NCI-H1436 (cell line): ENCODE measurements around the gene RBM15B.
"Not testable (repeated sequence)": the region's sequence is repeated elsewhere in the genome, so short reads cannot be mapped to it uniquely, and the experiment has no call there.

Experiments
- DNase-seq: peaks from one replicate; lab custom pipeline; 2025; lab: John Stamatoyannopoulos, UW

Gene RBM15B, protein sequence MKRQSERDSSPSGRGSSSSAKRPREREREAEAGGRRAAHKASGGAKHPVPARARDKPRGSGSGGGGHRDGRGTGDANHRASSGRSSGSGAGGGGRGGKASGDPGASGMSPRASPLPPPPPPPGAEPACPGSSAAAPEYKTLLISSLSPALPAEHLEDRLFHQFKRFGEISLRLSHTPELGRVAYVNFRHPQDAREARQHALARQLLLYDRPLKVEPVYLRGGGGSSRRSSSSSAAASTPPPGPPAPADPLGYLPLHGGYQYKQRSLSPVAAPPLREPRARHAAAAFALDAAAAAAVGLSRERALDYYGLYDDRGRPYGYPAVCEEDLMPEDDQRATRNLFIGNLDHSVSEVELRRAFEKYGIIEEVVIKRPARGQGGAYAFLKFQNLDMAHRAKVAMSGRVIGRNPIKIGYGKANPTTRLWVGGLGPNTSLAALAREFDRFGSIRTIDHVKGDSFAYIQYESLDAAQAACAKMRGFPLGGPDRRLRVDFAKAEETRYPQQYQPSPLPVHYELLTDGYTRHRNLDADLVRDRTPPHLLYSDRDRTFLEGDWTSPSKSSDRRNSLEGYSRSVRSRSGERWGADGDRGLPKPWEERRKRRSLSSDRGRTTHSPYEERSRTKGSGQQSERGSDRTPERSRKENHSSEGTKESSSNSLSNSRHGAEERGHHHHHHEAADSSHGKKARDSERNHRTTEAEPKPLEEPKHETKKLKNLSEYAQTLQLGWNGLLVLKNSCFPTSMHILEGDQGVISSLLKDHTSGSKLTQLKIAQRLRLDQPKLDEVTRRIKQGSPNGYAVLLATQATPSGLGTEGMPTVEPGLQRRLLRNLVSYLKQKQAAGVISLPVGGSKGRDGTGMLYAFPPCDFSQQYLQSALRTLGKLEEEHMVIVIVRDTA

DNA sequence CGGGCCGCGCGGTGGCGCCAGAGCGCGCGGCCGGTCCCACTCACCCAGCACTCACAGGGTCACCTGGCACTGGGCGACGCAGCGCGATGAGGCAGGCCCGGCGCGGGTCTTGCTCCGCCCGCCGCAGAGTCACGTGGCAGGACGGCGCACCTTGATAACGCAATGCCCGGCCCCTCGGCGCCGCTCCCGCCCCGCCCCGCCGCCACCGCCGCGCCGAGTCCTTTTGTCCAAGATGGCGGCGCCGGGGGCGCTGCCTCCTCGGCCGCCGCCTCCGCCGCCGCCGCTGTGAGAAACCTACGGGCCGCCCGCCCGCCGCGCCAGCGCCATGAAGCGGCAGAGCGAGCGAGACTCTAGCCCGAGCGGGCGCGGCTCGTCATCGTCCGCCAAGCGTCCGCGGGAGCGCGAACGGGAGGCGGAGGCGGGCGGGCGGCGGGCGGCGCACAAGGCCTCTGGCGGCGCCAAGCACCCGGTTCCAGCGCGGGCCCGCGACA is at the start of gene RBM15B:
TSS of gene RBM15B (plus strand) at position 211 of the 491 bp plus-strand sequence. CDS start at position 326, 115 bp downstream.
- DNase-seq, result peak; percentile 80

DNA sequence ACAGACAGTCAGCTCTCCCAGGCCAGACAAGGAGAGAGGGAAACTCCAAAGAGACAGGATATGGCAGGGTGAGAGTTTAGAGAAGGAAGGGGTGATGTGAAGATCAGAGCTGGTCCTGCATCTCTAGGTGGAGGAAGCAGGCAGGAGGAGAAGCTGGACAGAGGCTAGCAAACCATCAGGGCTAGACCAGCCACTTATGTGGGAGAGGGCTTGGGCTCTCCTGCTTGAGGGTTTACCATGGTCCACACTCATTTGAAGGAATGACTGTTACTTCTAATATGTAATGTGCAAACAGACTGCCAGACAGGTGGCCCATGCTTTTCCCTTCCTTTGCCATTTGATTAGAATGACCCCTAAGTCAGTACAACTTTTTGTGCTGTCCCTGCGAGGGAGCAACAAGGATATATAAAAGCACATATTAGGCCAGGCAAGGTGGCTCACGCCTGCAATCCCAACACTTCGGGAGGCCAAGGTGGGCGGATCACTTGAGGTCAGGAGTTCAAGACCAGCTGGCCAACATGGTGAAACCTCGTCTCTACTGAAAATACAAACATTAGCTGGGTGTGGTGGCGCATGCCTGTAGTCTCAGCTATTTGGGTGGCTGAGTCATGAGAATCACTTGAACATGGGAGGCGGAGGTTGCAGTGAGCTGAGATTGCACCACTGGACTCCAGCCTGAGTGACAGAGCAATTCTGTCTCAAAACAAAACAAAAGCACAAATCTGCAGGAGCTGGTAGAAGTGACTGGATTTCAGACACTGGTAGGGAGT is 47.0 kb upstream of the RBM15B start:
- no peak for DNase-seq

GRCh38 chr3:51350751-51351150 is 40.3 kb upstream of the RBM15B start:
- DNase-seq, result no peak

DNA sequence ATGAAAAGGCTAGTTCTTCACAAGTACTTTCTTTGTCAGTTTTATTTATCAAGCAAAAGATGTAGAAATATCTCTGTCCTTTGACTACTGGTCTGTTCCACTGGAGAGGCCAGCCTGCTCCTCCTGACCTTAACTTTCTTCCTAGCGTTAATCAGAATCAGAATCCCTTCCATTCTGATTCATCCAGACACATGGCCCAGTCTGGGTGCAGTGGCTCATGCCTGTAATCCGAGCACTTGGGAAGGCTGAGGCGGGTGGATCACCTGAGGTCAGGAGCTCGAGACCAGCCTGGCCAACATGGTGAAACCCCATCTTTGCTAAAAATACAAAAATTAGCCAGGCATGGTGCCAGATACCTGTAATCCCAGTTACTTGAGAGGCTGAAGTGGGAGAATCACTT is 38.0 kb upstream of the RBM15B start:
- no peak for DNase-seq

DNA sequence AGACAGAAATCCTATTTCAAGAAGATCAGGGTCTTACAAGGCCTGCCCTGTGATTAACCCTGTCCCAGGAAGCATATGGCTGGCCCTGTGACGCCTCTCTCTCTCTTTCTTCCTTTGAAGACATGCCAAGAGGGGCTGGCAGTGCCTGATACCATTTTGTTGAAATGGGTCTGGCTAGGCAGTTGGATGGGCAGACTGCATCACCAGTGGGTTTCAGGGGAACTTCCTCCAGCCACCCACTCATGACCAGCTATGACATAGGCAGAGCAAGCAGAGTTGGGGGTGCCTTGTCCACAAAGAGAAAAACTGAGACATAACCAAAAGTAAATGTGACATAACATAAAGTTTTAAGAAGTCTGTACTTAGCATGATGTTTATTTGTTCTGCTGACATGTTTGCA is 37.4 kb upstream of the RBM15B start:
- DNase-seq, result no peak

DNA sequence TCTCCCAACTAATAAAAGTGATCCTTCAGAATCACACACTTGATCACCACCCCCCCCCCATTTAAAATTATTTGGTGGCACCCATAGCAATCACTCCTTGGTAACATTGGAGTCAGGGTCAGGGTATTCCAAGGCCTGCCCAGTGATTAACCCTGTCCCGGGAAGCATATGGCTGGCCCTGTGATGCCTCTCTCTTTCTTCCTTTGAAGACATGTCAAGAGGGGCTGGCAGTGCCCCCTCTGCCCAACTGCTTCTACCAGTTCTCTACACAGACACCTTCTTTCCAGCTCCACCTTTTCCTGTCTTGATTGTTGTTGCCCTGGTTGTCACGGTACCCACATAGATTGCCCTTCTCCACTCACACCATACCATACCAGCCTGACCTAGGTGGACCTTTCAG is 36.9 kb upstream of the RBM15B start:
- no peak for DNase-seq

- DNase-seq, result no peak
Measured at GRCh38 chr3:51354731-51355615, 36.1 kb upstream of the RBM15B start.

- DNase-seq, result no peak
Measured at GRCh38 chr3:51355891-51356578, 35.0 kb upstream of the RBM15B start.

DNA sequence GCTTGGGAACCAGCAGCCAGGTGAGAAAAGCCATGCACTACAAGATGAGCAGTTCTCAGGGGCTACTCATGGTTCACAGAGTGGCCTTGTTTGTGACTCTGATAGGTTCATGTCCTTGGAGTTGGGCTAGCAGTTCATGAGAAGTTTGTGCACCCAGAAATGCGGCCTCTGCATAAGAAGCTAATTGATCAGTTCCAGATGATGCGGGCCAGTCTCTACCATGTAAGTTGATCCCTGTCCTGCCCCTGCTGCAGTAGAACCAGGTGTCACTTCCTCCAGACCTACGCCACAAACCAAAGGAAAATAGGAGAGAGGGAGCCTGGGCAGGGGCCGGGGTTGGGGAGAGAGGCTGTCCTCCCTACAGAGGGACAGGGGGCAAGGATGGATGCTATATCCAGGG is 33.2 kb upstream of the RBM15B start:
- DNase-seq, result no peak

GRCh38 chr3:51358981-51359380 is 32.1 kb upstream of the RBM15B start:
- DNase-seq, result no peak

- DNase-seq, result no peak
Measured at GRCh38 chr3:51360806-51361205, 30.3 kb upstream of the RBM15B start.

- no peak for DNase-seq
Measured at GRCh38 chr3:51361746-51362145, 29.3 kb upstream of the RBM15B start.

DNA sequence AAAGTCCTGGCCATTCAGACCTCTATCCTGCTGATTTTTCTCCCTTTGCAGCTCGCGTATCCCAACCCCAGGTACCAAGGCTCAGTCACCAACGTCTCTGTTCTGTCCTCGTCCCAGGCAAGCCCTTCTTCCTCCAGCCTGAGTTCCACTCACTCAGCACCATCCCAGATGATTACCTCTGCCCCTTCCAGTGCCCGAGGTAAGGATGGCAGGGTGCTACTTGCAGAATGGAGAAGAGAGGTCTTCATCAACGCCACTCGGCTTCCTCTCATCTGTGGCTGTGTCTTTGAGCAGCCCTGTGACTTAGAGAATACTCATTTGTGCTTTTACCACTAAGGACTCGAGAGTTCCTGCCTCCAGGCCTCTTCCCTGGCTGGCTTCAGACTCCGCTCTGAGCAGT is 28.6 kb upstream of the RBM15B start:
- no peak for DNase-seq

- not testable (repeated sequence) for DNase-seq
Measured at GRCh38 chr3:51368276-51368675, 22.8 kb upstream of the RBM15B start.

- peak; percentile 34 for DNase-seq
Measured at GRCh38 chr3:51371943-51372557, 19.0 kb upstream of the RBM15B start.

GRCh38 chr3:51373658-51374421 is 17.2 kb upstream of the RBM15B start:
- no peak for DNase-seq

DNA sequence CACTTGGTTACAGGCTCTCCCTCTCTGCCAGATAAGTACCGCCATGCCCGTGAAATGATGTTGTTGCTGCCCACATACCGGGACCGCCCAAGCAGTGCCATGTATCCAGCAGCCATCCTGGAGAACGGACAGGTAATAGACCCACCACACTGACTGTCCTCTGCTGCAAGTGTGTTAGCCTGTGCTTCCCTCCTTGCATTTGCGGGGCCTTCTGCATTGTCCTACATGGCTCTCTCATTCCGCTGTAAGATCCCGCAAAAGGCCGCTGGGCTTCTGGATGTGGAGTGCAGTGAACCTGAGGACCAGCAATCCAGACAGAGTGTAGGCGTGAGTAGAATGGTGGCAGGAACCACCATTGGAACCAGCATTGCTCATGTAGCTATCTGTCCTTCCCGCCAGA is 16.6 kb upstream of the RBM15B start:
- DNase-seq, result no peak

DNA sequence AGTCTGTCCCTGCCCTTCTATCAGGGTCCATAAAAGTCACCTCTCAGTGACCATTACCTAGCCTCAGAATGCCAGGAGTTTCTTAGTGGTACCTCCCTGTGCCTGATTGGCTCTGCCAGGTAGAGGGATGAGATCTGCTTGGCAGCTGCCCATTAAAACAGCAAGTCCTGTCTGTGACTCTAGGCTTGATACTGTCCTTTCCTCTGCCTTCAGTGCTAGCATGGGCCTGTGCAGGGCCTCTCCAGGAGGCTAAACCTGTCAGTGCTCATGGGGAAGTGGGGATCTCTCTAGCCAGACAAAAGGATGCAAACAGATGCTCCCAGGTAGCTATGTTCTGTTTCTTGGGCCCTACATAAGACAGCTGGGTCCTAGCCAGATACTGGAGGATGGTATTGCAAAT is 15.9 kb upstream of the RBM15B start:
- DNase-seq, result no peak

DNA sequence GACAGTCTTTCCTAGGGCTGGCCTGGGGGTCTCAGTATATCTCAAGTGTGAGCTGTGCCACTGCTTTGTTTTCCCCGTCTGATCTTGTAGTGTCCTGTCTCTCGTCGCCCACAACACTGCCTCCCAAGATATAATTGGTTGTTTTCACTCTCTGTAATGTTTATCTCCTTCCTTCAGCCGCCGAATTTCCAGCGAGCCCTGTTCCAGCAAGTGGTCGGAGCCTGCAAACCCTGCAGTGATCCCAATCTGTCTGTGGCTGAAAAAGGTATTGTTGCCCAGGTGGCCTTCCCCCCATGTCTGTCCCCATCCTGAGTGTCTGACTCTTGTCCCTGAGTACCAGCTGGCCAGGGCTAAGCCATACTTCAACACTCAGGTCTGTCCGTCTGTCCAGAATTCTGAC is 15.5 kb upstream of the RBM15B start:
- no peak for DNase-seq
